A673 (cell line): ENCODE data around the gene TBC1D22A.

Experiments
- EZH2 ChIP-seq: fragments of 200-600 bp; sonication (generic); IDR thresholded peaks from 2 replicates; pipeline ENCODE4 v1.6.1; 2017; ENCODE audit warnings: borderline replicate concordance, low read depth, mild to moderate bottlenecking, mixed read lengths, antibody characterized with exemption, low read length; ENCODE audit not compliant: poor library complexity, severe bottlenecking
- TF ChIP-seq, protein P1 (sequence below): fragments of 300-800, 200-600 bp; sonication (generic); conservative IDR thresholded peaks from 2 replicates; pipeline ENCODE4 v1.5.1; 2017; ENCODE audit warnings: low read depth, mild to moderate bottlenecking, antibody characterized with exemption, low read length, moderate library complexity, mixed read lengths

DNA sequence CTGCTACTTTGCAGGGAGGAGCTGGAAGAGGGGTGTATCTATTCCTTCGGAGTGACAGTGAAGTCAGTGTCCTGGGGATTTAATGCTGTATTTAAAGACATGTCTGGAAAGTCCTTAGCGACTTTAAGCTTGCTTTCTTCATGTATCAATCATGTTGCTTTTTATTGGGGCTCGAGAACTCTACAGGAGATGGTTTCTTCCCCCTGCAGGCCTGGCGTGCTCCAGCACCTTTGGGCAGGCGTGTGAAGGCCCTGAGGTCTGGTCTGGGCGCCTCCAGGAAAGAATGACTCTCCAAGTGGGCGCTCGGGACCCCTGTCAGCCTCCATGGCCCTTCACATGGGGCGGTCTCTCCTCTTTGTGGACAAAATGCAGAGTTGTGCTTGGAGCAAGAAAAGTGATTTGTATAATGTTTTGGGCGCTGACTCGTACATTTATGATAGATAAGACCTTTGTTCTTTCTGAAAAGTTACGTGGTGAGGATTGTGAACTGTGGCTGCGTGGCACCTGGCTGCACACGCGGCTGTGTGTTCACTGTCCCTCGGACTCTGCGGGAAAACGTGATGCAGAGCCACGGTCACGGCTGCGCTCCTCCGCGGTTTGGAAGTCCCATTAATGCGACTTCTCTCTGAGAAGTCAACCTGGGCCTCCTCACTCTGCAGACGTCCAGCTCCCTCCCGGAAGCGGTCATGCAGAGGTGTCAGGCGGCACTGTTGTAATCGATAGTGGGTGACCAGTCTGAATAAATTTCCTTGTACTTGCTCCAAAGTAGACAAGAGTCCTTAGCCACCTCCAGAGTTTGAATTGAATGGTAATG, 282.5 kb downstream of the TBC1D22A start:
- TF ChIP-seq, protein P1, sequence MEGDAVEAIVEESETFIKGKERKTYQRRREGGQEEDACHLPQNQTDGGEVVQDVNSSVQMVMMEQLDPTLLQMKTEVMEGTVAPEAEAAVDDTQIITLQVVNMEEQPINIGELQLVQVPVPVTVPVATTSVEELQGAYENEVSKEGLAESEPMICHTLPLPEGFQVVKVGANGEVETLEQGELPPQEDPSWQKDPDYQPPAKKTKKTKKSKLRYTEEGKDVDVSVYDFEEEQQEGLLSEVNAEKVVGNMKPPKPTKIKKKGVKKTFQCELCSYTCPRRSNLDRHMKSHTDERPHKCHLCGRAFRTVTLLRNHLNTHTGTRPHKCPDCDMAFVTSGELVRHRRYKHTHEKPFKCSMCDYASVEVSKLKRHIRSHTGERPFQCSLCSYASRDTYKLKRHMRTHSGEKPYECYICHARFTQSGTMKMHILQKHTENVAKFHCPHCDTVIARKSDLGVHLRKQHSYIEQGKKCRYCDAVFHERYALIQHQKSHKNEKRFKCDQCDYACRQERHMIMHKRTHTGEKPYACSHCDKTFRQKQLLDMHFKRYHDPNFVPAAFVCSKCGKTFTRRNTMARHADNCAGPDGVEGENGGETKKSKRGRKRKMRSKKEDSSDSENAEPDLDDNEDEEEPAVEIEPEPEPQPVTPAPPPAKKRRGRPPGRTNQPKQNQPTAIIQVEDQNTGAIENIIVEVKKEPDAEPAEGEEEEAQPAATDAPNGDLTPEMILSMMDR = no peak
- no peak for TF ChIP-seq EZH2
